NCI-H226 (cell line): Measurements from ENCODE around the gene BIN1.
"Not testable (repeated sequence)": the region's sequence is repeated elsewhere in the genome, so short reads cannot be mapped to it uniquely, and the experiment has no call there.

Experiments
- DNase-seq: peaks from one replicate; pipeline ENCODE4 v3.0.0-alpha.2; 2015

Gene BIN1

DNA sequence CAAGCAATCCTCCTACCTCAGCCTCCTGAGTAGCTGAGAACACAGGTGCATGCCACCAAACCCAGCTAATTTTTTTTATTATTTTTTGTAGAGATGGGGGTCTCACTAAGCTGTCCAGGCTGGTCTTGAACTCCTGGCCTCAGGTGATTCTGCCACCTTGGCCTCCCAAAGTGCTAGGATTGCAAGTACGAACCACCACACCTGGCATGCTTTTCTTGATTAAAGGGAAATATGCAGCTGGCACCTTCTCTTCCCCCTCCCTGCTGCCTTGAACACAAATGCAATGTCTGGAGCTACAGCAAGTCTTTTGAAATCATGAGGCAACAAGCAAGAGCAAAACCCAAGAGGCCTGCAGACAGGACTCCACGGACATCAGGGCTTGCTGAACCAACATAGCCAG is 26.8 kb upstream of the BIN1 start:
- DNase-seq = no peak

DNA sequence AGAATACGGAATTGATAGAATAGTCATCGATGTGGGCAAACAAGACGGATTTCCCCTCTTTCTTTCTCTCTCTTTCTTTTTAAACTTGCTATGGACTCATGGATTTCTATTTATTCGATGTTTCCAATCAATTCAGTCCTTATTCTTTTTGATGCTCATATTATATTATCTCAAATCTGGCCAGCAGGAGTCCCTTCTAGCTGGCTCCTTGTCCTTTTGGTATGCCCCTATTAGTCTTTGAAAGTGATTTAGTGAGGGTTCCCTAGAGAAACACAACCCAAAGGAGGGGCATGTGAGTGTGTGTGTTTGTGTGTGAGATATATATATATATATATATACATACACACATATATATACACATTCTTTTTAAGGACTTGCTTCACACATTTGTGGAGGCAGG is 23.5 kb upstream of the BIN1 start:
- no peak for DNase-seq

DNA sequence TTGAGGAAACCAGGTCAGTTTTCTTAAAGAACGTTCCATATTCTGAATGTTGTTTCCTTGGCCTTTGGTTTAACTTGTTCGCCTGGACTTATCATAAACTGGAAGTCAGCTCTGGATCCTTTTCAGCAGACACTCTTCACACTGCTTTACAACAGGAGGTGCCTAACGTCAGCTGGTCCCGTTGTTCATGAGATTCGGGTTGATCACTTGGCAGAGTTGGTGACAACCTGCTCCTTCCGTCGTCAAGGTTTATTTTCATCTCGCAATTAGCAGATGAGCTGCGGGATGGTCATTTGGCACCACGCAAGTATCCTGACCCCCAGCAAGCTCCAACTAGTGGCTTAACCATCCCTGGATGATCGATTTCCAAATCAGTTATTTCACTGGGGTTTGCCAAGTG is 23.0 kb upstream of the BIN1 start:
- no peak for DNase-seq

DNA sequence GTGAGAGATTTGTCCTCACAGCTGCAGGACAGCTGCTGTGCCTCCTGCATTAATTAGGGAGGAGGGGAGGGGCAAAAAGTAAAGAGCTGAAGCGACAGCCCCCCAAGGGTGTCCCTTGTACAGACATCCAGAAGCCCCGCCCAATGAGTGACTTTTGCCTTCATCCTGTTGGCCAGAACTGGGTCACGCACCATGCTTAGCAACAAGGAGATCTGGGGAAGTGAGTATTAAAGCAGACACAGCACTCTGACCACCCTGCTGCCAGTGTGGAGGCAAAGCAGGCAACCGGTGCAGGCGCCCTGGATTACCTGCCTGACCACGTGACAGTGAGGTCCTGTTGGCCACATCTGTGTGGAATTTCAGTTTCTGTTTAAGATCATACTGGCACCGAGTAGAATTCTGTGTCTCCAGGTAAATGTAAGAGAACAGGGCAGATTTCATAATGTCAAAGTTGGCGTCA is 21.5 kb upstream of the BIN1 start:
- no peak for DNase-seq

DNA sequence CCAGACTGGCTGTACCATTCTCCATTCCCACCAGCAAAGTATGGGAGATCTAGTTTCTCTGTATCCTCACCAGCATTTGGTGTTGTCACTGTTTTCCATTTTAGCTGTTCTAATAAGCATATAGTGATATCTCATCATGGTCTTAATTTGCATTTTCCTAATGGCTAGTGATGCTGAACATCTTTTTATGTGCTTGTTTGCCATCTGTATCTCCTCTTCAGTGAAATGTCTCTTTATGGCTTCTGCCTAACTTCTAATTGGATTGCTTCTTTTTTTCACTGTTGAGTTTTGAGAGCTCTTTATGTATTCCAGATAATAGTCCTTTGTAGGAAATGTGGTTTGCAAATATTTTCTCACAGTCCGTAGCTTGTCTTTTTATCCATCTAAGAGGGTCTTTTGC is 18.9 kb upstream of the BIN1 start:
- no peak for DNase-seq

DNA sequence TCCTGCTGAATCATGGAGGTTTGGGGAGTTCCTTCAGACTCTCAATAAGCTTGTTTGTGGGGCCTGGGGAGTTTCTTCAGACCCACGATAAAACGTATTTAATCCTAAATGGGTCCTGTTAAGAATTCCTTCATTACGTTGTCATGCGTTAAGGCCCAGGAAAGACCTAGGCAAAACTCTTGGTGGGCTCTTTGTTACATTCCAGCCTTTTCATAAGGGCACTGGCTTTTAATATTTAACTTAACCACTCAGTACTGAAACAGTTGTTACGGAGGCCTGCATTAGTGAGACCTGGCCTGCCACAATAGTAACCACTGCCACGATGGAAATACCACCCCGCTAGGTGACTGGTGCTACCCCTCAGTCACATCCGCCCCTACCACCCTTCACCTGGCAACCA is 17.5 kb upstream of the BIN1 start:
- no peak for DNase-seq

DNA sequence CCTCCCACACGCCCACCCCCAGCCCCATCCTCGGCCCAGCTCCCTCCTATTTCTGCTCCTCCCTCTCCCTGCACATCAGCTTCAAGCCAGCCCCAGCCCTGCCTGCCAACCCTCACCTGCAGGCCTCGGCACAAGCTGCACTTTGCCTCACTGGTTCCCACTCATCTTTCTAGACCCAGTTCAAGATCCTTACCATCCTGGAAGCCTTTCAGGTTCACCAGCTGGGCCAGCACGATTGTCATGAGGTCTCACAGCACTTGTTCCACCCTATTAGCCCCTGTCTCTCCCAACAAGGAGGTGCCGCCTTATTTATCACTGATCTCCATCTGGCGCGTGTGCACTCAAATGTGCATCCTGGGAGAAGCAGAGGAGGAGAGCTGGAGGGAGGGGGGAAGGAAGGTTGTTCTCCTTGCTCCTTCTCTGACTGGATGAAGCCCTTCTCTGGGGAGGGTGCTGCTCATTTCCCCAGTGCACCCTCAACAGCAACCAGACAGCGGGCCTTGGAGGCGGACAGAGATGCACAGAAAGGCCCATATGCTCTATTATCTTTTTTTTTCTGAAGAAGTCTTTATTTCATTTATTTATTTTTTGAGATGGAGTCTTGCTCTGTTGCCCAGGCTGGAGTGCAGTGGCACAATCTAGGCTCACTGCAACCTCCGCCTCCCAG is 15.5 kb upstream of the BIN1 start:
- DNase-seq = no peak

DNA sequence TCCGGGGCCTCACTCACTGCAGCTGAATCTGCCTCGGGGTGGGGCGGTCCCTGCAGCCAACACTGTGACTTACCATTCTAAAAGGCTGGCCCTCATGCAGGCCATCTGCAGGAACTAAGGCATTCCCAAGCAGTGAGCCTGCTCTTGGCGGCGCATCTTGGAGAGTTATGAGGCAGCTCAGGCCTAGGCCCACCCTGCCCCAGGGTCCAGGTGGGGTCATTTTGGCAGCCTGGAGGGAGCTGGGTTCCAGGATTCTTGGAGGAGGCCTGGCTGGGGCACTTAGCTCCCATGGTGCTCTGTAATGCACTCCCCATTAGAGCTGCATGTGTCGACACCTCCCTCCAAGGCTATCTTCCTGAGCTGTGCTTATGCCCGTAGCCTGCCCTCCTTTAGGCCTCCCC is 14.8 kb upstream of the BIN1 start:
- no peak for DNase-seq

DNA sequence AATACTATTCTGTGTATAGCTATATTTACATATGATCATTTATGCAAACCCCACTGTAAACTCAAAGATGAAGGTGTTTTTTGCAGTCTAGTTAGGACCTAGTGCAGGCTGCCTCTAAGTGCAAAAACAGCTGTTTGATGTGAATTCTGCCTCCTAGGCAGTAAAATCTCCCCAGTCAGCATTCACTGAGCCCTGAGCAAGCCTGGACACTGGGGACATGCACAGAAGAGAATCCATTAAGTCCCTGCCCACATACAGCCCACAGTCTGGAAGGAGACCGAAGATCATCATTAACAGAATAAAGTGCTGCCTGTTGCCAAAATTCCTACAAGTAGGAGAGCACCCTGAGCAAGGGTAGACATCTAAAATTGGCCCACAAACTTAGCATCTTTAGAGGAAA is 14.4 kb upstream of the BIN1 start:
- DNase-seq = no peak

DNA sequence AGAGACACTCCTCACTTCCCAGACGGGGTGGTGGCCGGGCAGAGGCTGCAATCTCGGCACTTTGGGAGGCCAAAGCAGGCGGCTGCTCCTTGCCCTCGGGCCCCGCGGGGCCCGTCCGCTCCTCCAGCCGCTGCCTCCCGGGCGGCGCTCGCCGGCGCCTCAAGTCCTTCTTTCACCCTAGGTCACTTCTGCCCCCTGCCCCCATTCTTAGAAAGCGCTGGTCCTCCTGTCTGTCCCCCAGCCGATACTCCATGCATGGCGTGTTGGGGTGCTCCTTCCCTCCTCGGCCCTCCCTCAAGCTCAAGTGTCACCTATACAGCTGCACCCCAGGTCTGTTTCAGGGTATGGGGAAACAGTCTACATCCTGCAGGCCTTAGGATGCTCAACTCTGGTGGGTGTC is 13.5 kb upstream of the BIN1 start:
- not testable (repeated sequence) for DNase-seq

DNA sequence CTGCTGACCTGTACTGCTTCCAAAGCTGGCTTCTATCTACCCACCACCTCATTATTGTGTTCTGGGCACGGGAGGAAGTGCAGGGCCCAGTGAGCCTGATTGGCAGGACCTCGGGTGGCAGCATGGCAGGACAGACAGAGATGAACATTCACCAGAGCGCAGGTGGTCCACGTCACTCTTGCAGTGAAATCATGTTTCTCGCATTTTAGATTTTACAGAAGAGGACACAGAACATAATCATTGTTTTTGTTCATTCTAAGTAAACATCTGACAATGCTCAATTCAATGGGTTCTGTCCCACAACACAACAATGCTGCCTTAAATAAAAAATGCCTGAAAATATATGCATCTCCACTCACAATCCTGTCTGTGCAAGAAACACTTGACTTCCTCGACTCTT is 11.5 kb upstream of the BIN1 start:
- DNase-seq = no peak

DNA sequence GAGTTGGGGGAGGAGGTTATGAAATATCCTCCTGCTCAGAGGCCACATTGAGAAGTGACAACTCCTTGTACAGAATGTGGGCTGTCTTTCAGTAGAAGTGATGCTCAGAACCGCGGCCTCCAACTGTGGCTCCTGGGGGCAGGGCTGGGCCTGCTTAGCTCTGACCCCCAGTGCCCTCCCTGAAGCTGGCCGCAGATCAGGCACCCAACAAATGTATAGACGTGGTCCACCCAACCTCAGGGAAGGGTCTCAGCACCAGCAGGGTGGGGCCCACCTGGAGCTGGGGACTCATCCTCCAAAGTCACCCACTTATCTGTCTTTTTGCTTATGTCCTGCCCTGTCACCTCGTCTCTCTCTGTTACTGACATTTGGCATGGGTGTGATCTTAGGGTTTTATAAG is 11.1 kb upstream of the BIN1 start:
- no peak for DNase-seq

DNA sequence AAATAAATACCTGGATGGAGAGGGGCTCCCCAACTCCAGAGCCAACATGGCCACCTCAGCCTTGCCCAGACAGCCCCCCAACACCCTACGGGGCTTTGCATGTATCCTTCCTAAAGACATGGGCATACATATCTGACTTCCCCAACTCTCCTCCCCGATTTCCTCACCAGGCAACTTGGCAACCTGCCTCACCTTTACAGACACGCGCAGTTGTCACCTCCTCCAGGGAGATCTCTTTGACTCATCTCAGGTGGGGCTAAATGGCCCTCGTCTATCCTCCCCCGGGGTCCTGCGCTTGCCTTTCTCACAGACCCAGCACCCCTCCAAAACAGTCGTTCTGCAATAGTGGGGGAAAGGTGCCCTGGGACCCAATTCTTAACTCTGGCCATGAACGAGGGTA is 10.6 kb upstream of the BIN1 start:
- no peak for DNase-seq

DNA sequence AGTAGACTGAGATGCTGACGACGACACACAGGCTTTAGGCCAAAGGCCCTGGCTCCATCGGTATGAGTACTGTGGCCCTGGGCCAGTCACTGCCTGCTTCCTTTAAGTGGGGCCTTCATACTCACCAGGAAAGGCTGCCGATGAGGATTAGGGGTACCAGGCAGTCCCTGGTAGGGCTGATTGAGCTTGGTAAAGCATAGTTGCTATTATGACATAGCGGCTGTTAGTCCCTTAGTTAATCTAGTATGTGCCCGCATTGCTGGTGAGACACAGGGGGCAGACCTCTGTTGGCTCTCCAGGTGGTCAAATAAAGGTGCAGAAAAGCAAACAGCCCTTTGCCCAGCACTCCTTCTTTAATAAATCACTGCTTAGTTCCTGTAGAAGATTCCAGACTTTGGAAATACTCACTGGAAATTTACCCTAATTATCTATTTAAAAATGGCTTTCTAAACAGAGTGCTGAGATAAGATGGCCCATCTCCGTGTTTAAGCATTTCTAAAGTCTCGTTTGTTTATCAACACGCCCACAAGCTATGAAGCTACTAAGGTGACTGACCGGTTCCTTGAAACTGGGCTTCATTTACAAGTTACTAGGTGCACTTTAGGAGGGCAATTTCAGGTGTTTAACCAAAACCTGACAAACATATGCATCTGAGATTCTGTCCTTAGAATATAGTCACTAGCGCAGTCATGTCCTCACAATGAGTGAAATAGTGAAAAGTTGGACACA is 8.7 kb upstream of the BIN1 start:
- no peak for DNase-seq

DNA sequence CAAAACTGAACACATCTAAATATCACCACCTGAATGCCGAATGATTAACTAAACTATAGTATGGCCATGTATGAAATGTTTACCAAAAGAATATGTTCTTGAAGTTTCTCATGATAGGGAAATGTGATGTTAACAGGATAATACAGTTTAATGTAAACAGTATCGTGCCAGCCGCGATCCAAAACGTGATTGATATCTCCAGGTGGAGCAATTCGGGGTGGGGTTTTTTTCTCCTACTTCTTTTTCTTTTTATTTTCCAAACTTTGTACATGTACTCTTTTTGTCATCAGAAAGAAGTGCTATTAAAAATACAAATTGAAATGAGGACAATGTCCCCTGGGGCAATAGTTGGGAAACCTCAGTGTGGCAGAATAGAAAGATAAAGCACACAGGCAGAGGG is 4.0 kb upstream of the BIN1 start:
- DNase-seq = no peak

DNA sequence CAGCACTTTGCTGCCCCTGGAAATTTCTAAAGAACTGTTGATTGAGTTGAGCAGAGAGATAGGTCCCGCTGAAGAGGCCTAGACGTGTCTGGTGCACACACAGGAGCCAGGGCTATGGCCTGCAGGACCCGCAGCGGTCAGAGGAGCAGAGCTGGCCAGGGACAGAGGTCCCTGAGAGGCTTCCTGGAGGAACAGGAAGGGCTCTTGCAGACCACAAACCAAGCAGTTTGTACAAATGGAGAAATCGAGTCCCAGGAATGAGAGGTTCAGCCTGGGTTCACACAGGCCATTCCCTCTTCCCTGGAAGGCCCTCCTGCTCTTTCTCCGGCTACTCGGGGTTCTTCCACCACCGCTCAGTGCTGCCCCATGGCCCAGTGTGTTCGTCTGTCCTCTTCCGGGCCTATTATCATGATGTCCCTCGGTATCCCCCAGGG is 1.2 kb upstream of the BIN1 start:
- no peak for DNase-seq

DNA sequence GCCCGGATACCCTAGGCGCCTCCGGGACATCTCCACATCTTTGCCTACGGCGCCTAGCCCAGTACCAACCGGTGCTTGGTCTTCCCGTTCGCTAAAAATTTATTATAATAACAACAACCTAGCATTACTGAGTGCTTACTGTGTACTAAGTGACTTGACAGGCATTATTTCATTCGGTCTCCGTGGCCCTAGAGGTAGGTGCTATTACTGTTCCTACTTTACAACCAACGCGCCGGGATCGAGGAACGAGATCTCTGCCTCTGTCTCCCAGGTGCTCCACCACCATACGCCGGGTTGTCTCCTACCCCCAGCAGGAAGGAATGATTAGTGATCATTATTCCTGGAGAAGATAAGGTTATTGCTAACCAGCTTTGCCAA is 657 bp upstream of the BIN1 start:
- no peak for DNase-seq

DNA sequence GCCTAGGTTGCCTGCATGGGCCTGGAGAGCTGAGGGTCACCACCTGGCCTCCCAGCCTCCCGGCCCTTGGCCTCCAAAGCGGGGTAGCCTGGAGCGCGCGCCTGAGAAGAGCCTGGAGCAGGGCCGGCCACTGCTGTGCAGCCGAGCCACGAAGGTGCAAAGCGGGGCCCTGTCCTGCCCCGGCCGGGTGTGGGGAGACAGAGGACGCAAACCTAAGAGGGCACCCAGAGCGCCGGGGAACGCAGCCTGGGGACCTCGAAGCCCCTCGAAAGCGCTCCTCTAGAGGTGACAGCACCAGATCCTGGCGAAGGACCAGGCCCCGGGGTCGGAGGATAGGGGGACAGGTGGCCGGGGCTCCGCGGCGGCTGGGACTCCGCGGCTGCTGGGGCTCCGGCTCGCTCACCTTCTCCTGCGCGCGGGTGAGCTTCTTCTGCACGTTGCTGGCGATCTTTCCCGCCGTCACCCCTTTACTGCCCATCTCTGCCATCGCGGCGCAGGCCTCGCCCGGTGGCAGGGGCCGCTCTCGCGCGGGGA is 430 bp downstream of the BIN1 start:
- no peak for DNase-seq

DNA sequence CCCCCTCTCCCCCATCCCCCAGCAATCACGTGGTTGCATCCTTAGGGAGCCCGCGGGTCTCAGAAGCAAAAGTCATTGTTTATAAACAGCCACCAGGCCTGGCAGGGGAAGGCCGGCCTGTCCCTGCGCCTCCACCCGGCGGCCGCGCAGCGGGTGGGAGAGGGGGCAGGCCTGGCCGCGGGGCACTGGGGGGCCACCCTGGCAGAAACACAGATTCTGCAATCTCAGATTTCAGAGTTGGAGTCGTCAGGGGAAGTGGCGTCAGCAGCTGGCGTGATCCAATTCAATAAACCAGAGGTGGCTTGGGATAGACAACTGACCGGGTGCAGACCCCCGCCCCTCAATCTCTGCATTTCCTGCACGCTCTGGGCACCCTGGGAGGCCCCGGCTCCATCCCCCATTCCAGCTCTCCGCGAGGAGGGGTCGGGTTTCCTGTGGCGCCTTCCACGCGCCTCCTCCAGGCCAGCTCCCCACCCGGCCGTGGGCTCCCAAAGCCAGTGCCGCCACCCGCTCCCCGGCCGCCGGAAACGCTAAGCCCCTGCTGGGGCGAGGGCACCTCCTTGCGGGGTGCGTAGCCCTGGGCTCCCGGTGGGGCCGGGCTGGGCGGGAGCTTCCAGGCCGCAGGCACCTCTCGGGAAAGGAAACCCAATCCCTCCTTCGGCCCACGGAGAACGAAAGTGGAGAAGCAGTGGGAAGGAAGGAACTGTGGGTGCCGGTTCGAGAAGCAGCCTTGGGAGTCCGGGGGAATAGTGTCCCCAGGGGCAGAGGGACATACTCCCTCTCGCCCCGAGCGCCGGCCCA is 1.1 kb downstream of the BIN1 start:
- DNase-seq = no peak

DNA sequence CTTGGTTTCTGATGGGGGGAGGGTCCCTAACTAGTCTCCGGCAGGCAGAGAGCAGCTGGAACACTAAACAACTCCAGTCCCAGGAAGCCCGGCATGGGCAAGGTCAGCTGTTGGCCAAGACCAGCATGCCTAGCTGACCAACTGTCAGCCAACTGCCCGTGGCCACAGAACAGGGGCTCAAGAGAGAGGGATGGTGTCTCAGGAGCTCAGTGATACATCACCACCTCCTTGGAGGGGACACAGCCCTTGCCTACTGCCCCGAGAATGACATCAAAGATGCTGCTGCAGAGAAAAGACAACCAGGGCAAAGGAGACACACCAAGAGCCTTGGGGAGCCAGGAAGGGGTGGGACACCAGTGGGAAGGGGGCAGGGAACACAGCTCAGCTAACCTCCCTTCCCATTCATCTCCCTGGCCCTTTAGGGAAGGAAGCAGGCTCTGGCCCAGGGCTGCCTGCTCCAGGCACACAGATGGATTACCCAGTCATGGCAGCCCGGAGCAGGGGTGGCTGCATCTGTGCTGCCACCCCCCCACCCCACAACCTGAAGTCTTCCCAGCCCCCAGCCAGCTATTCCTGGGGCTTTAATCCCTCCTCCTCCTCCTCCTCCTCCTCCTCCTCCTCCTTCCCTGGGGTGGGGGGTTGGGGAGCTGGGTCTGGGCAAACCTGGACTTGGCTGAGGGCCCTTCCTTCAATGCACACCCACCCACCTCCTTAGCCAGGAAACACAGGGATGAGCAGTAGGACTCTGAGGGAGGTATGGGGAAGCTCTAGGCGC is 1.9 kb downstream of the BIN1 start:
- no peak for DNase-seq

DNA sequence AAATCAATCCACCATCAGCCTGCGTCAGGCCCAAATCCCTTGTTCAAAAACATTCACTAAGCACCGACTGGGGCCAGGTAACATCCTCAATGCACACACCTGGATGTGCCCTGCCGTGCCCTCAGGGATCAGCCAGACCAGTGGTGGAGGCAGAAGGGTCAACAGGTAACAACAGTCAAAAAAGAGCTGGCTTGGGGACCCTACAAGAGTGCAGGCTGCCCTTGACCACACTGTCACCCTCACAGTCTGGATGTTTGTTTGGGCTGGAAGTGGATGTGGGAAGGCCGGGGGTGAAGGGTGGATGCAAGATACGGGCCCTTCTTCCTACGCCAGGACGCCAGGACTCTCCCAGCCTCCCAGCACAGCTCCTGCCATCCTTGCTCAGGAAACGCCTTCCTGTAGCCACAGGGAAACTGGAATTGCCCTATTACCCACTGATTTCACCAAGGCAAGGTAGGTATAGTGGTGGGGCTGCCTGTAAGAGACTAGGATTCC is 2.7 kb downstream of the BIN1 start:
- DNase-seq = no peak

DNA sequence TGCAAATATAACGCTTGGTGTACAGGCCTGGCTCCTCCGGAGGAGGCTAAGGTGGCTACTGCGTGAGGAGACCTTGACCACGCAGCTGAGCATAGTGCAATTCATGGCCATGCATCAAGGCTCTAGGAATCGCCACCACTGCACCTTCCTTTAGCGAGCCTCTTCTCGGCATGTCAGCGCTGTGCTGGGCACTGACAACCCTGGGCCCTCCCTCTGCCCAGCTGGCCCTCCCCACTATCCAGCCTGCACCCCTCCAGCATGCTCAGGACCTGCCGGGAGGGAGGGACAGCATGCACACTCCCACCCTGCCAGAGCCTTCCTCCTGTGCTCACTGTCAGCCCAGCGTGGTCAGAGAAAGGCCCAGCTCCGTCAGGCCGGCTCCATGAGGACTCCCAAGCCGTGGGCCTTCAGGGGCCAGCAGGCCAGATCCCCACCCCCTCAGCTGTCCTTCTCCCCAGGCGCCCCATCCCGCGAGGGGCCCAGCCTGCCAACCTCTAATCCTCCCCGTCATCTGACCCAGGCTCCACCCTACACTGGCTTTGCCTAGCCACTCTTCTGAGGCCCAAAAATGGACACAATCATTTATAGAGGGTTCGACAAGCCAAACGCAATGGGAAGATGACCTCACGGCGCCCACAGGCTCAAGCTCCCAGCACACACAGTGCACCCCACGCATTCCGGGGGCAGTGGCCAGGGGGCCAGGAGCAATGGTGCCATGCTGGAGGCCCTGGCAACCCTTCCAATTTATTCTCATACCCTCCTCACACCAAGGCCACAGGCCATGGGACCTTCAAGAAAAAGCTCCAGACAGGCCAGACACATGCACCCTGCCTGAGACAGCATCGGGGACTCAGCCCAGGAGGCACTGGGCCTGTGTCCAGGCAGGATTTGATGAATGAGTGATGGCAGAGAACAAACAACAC is 3.5 kb downstream of the BIN1 start:
- DNase-seq = no peak
